Activated gamma-delta T cell treated with Interleukin-2 at 50 U/mL for 16 hours (primary cell): ENCODE measurements around the gene KCNV2.

Experiments used
- DNase-seq: peaks from one replicate; pipeline ENCODE4 v3.0.0-alpha.2; 2020

Gene KCNV2

GRCh38 chr9:2764353-2764752 lies 47.0 kb downstream of the KCNV2 start:
- no peak for DNase-seq

GRCh38 chr9:2765250-2765880 lies 48.1 kb downstream of the KCNV2 start:
- DNase-seq: no peak

GRCh38 chr9:2767800-2768677 lies 50.7 kb downstream of the KCNV2 start:
- DNase-seq: no peak

- no peak for DNase-seq
Observed at GRCh38 chr9:2771087-2771486, 53.8 kb downstream of the KCNV2 start.

GRCh38 chr9:2771661-2772060 lies 54.4 kb downstream of the KCNV2 start:
- DNase-seq: no peak

GRCh38 chr9:2777454-2777853 lies 60.1 kb downstream of the KCNV2 start:
- no peak for DNase-seq

GRCh38 chr9:2778816-2779215 lies 61.5 kb downstream of the KCNV2 start:
- DNase-seq: no peak
